ENCODE results near the gene RIC8A. TPM values are rescaled to one million over a fixed set of nuclear protein-coding genes. Genes with fewer than 3 reads are reported as not detected.
"Not testable (repeated sequence)": the region's sequence is repeated elsewhere in the genome, so short reads cannot be mapped to it uniquely, and the experiment has no call there.

The RIC8A gene
- total and polyA plus RNA-seq, 4 donors: 12.5 to 49.6 (median 34.5) TPM

DNA sequence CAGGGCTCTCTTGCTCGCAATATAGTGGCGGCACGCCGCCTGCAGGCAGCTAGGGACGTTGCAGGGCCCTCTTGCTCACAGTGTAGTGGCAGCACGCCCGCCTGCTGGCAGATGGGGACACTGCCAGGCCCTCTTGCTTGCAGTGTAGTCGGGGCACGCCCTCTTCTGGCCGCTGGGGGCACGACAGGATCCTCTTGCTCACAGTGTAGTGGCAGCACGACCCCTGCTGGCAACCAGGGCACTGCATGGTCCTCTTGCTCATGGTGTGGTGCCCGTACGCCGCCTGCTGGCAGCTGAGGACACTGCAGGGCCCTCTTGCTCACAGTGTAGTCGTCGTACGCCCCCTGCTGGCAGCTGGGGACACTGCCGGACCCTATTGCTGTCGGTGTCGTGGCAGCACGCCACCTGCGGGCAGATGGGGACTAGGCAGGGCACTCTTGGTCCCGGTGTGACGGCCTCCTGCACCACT is 17.6 kb upstream of the RIC8A start:
- DNase-seq (ENCODE audit: low spot score); H3K27me3 ChIP-seq (ENCODE audit: control insufficient read depth in 4 of 4, insufficient read depth in 4 of 4, low read length in 3 of 4); H3K36me3 ChIP-seq (ENCODE audit: control insufficient read depth in 4 of 4, insufficient read depth in 3 of 4, low read depth in 1 of 4, low read length in 3 of 4); H3K4me3 ChIP-seq (ENCODE audit: low read depth in 1 of 3, low read length in 3 of 3); H3K9me3 ChIP-seq (ENCODE audit: control insufficient read depth in 4 of 4, low read length in 3 of 4); H3K27ac ChIP-seq (ENCODE audit: low read depth in 1 of 2, low read length in 2 of 2); H3K9ac ChIP-seq (ENCODE audit: low read depth in 1 of 2, low read length in 2 of 2); H3K4me1 ChIP-seq (ENCODE audit: control insufficient read depth in 4 of 4, insufficient read depth in 4 of 4, low read length in 3 of 4): not testable (repeated sequence)
- WGBS: 68% methylated on average over 10 of the region's 25 CpGs

DNA sequence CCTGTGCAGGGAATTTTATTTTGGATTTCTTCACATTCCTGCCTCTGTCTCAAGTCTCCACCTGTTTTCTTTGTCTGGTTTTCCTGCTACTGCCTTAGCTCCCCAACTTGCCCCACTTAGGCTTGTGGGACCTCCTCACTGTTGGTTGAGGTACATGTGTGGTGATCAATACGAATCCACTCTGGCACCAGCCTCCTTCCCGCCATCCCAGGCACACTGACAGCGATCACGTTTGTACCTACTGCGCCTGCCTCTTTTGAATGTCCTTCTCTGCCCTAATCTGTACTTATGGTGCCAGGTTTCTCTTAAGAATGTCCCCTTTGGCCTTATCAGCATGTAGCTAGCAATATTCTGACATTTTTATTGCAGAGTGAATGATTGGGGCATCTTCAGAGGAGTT is 17.0 kb upstream of the RIC8A start:
- not testable (repeated sequence) for H3K9me3 ChIP-seq (ENCODE audit: control insufficient read depth in 4 of 4, low read length in 3 of 4); H3K27ac ChIP-seq (ENCODE audit: low read depth in 1 of 2, low read length in 2 of 2); H3K9ac ChIP-seq (ENCODE audit: low read depth in 1 of 2, low read length in 2 of 2); H3K4me3 ChIP-seq (ENCODE audit: low read depth in 1 of 3, low read length in 3 of 3); H3K4me1 ChIP-seq (ENCODE audit: control insufficient read depth in 4 of 4, insufficient read depth in 4 of 4, low read length in 3 of 4); H3K36me3 ChIP-seq (ENCODE audit: control insufficient read depth in 4 of 4, insufficient read depth in 3 of 4, low read depth in 1 of 4, low read length in 3 of 4); H3K27me3 ChIP-seq (ENCODE audit: control insufficient read depth in 4 of 4, insufficient read depth in 4 of 4, low read length in 3 of 4); DNase-seq (ENCODE audit: low spot score)
- WGBS: 76% methylated on average over 5 of the region's 5 CpGs

DNA sequence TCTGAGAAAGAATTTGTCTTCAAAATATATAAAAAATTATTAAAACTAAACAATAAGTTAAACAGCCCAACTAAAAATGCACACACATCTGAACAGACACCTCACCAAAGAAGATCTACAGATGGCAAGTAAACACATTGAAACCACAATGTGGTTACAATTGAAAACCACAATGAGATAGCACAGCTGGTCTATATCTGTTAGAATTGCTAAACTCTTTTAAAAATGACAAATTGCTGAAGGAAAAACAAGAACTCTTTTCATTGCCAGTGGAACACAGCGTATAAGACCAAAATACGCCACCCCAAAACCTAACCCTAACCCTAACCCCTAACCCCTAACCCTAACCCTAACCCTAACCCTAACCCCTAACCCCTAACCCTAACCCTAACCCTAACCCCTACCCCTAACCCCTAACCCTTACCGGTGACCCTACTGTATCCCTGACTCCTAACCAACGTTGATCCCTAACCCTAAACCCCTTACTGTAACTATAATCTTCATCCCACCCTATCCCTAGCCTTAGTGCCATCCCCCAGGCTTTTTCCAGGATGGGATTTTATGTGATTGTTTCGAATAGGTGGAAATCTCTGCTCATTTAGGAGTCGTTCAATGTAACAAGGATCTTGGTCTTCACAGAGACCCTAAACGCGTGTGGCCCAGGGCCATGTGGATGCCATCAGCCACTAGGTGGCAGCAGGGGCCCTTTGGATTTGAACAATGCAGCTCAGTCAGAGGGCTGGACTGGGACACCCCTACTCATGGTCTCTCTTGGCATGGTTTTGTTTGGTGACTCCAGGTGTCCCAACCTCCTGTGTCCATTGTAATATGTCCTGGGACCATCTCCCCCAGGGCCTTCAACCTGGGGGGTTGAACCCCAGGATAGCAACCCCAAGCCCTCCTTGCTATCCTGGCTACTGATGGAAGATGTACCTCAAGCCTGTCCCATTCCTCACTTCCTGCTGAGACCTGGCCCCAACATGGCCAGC is 15.7 kb upstream of the RIC8A start:
- H3K4me3 ChIP-seq (ENCODE audit: low read depth in 1 of 3, low read length in 3 of 3); H3K36me3 ChIP-seq (ENCODE audit: control insufficient read depth in 4 of 4, insufficient read depth in 3 of 4, low read depth in 1 of 4, low read length in 3 of 4); DNase-seq (ENCODE audit: low spot score); H3K9ac ChIP-seq (ENCODE audit: low read depth in 1 of 2, low read length in 2 of 2); H3K4me1 ChIP-seq (ENCODE audit: control insufficient read depth in 4 of 4, insufficient read depth in 4 of 4, low read length in 3 of 4); H3K9me3 ChIP-seq (ENCODE audit: control insufficient read depth in 4 of 4, low read length in 3 of 4); H3K27ac ChIP-seq (ENCODE audit: low read depth in 1 of 2, low read length in 2 of 2); H3K27me3 ChIP-seq (ENCODE audit: control insufficient read depth in 4 of 4, insufficient read depth in 4 of 4, low read length in 3 of 4): not testable (repeated sequence)
- WGBS: 41% methylated on average over 7 of the region's 8 CpGs
- TF ChIP-seq, protein P1, sequence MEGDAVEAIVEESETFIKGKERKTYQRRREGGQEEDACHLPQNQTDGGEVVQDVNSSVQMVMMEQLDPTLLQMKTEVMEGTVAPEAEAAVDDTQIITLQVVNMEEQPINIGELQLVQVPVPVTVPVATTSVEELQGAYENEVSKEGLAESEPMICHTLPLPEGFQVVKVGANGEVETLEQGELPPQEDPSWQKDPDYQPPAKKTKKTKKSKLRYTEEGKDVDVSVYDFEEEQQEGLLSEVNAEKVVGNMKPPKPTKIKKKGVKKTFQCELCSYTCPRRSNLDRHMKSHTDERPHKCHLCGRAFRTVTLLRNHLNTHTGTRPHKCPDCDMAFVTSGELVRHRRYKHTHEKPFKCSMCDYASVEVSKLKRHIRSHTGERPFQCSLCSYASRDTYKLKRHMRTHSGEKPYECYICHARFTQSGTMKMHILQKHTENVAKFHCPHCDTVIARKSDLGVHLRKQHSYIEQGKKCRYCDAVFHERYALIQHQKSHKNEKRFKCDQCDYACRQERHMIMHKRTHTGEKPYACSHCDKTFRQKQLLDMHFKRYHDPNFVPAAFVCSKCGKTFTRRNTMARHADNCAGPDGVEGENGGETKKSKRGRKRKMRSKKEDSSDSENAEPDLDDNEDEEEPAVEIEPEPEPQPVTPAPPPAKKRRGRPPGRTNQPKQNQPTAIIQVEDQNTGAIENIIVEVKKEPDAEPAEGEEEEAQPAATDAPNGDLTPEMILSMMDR (IDR thresholded peaks at IDR 0.05; ENCODE audit: low read depth, low read length, missing input control): peak; percentile 8
- TF ChIP-seq RAD21 (IDR thresholded peaks at IDR 0.05): peak; percentile 52 to 56

DNA sequence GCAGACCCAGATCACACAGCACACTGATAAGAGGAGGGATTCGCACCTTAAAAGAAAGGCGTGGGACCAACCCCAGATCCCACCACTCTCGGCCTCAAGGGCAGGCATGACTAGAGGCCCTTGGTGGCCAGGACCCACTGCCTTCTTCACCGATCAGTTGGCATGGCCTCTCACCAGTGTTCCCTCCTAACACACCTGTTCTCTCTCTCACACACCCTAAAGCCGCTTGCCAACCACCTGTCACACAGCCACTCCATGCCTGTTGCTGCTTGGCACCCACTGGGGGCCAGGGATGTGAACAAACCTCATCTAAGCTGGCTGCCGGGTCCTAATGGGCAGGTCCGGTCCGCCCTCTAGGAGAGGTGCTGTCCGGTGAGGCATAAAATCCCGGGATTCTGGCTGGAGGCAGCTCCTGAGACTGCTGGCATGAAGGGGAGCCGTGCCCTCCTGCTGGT is 14.8 kb upstream of the RIC8A start, which contains the start of gene SCGB1C1:
Gene SCGB1C1 (plus strand): TSS at position 405 of the 455 bp plus-strand sequence. CDS start 22 bp downstream, at position 427.
- WGBS: 90% methylated on average over 8 of the region's 11 CpGs
- H3K9me3 ChIP-seq (ENCODE audit: control insufficient read depth in 4 of 4, low read length in 3 of 4); H3K4me3 ChIP-seq (ENCODE audit: low read depth in 1 of 3, low read length in 3 of 3); H3K27me3 ChIP-seq (ENCODE audit: control insufficient read depth in 4 of 4, insufficient read depth in 4 of 4, low read length in 3 of 4); H3K36me3 ChIP-seq (ENCODE audit: control insufficient read depth in 4 of 4, insufficient read depth in 3 of 4, low read depth in 1 of 4, low read length in 3 of 4); H3K4me1 ChIP-seq (ENCODE audit: control insufficient read depth in 4 of 4, insufficient read depth in 4 of 4, low read length in 3 of 4); DNase-seq (ENCODE audit: low spot score); H3K9ac ChIP-seq (ENCODE audit: low read depth in 1 of 2, low read length in 2 of 2); H3K27ac ChIP-seq (ENCODE audit: low read depth in 1 of 2, low read length in 2 of 2): not testable (repeated sequence)

DNA sequence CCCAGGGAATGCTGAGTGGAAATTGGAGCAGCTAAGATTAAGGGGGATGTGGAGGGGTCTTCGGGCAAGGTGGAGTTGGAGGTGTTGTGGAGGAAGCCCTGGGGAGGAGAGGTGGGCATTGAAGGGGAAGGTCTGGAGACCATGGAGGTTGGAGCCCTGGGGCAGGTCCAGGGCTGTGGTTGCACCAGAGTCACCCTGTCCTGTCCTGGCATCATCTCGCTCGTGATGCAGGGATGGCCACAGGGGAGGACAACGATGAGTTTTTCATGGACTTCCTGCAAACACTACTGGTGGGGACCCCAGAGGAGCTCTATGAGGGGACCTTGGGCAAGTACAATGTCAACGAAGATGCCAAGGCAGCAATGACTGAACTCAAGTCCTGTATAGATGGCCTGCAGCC is 14.0 kb upstream of the RIC8A start:
- H3K36me3 ChIP-seq (ENCODE audit: control insufficient read depth in 4 of 4, insufficient read depth in 3 of 4, low read depth in 1 of 4, low read length in 3 of 4); H3K9me3 ChIP-seq (ENCODE audit: control insufficient read depth in 4 of 4, low read length in 3 of 4); H3K4me1 ChIP-seq (ENCODE audit: control insufficient read depth in 4 of 4, insufficient read depth in 4 of 4, low read length in 3 of 4); H3K27ac ChIP-seq (ENCODE audit: low read depth in 1 of 2, low read length in 2 of 2); H3K27me3 ChIP-seq (ENCODE audit: control insufficient read depth in 4 of 4, insufficient read depth in 4 of 4, low read length in 3 of 4); H3K4me3 ChIP-seq (ENCODE audit: low read depth in 1 of 3, low read length in 3 of 3); H3K9ac ChIP-seq (ENCODE audit: low read depth in 1 of 2, low read length in 2 of 2); DNase-seq (ENCODE audit: low spot score): not testable (repeated sequence)
- 66% methylated on average over 5 of the region's 5 CpGs for whole genome bisulfite sequencing

Measured in liver (tissue), 9 donors.